Neural cell (in vitro differentiated cells): Measurements from ENCODE around the gene OXLD1. TPM values are rescaled to one million over a fixed set of nuclear protein-coding genes. Genes with fewer than 3 reads are reported as not detected.

Experiments used
- H2AFZ ChIP-seq: fragments of 200-600, 300-800 bp; sonication (generic), shearing (Covaris generic); 2 replicates; pipeline ENCODE4 v1.6.0; 2014; ENCODE audit warnings: low read depth, mild to moderate bottlenecking, antibody characterized with exemption, low read length, moderate library complexity
- H3F3A ChIP-seq: fragments of 200-600 bp; shearing (Covaris generic); 2 replicates; pipeline ENCODE4 v1.6.1; 2016; ENCODE audit warnings: mild to moderate bottlenecking, moderate library complexity, mixed read lengths, antibody characterized with exemption, low read length; ENCODE audit not compliant: insufficient read depth, poor library complexity, severe bottlenecking
- H3K27ac ChIP-seq: fragments of 200-600, 300-800 bp; sonication (generic), shearing (Covaris generic); 2 replicates; pipeline ENCODE4 v1.5.1; 2014; ENCODE audit warnings: mild to moderate bottlenecking, low read length, moderate library complexity
- H3K27me3 ChIP-seq: fragments of 300-800, 200-600 bp; sonication (generic), shearing (Covaris generic); 2 replicates; pipeline ENCODE4 v1.6.0; 2014; ENCODE audit warnings: mild to moderate bottlenecking, low read depth, low read length, moderate library complexity; ENCODE audit not compliant: insufficient read depth
- H3K36me3 ChIP-seq: fragments of 300-800, 200-600 bp; sonication (generic), shearing (Covaris generic); 2 replicates; pipeline ENCODE4 v1.5.1; 2014; ENCODE audit warnings: mild to moderate bottlenecking, antibody characterized with exemption, low read length, moderate library complexity; ENCODE audit not compliant: insufficient read depth
- H3K4me2 ChIP-seq: fragments of 300-800, 200-600 bp; sonication (generic), shearing (Covaris generic); 2 replicates; pipeline ENCODE4 v1.6.0; 2014; ENCODE audit warnings: mild to moderate bottlenecking, low read length
- H3K4me3 ChIP-seq: fragments of 300-800, 200-600 bp; sonication (generic), shearing (Covaris generic); 2 replicates; pipeline ENCODE4 v1.5.1; 2014; ENCODE audit warnings: mild to moderate bottlenecking, low read length, moderate library complexity
- H3K79me2 ChIP-seq: fragments of 200-600 bp; shearing (Covaris generic); replicated peaks from 2 replicates; pipeline ENCODE4 v1.6.0; 2014; ENCODE audit warnings: mild to moderate bottlenecking, low read length, moderate library complexity; ENCODE audit not compliant: insufficient read depth
- H3K9ac ChIP-seq: fragments of 300-800, 200-600 bp; sonication (generic), shearing (Covaris generic); 2 replicates; pipeline ENCODE4 v1.6.1; 2016; ENCODE audit warnings: mild to moderate bottlenecking, low read length, mixed read lengths
- H3K9me2 ChIP-seq: fragments of 200-600 bp; shearing (Covaris generic); 2 replicates; pipeline ENCODE4 v1.6.1; 2016; ENCODE audit warnings: mild to moderate bottlenecking, low read length, mixed read lengths; ENCODE audit not compliant: insufficient read depth
- H3K9me3 ChIP-seq: fragments of 200-600, 300-800 bp; sonication (generic), shearing (Covaris generic); 2 replicates; pipeline ENCODE4 v1.6.1; 2016; ENCODE audit warnings: mild to moderate bottlenecking, mixed run types, low read length, moderate library complexity, mixed read lengths
- H4K20me1 ChIP-seq: fragments of 200-600 bp; shearing (Covaris generic); 2 replicates; pipeline ENCODE4 v1.6.1; 2016; ENCODE audit warnings: mild to moderate bottlenecking, mixed run types; ENCODE audit not compliant: insufficient read depth
- EP300 ChIP-seq: fragments of 450-650 bp; conservative IDR thresholded peaks from 2 replicates; pipeline ENCODE4 v1.6.1; 2014; ENCODE audit warnings: antibody characterized with exemption, mild to moderate bottlenecking, moderate library complexity; ENCODE audit not compliant: poor library complexity, severe bottlenecking
- EZH2 ChIP-seq: fragments of 200-600, 300-800 bp; shearing (Covaris generic), sonication (generic); IDR thresholded peaks from 2 replicates; pipeline ENCODE4 v1.6.1; 2014; ENCODE audit warnings: antibody characterized with exemption, low read length, borderline replicate concordance, mild to moderate bottlenecking; ENCODE audit not compliant: insufficient read depth, poor library complexity, severe bottlenecking
- MXI1 ChIP-seq: fragments of 450-650 bp; conservative IDR thresholded peaks from 2 replicates; pipeline ENCODE4 v1.6.1; 2014; ENCODE audit warnings: antibody characterized with exemption, mild to moderate bottlenecking; ENCODE audit not compliant: poor library complexity, severe bottlenecking
- POLR2AphosphoS5 ChIP-seq: IDR thresholded peaks from 2 replicates; pipeline ENCODE4 v1.6.1; 2012
- RAD21 ChIP-seq: fragments of 450-650 bp; conservative IDR thresholded peaks from 2 replicates; pipeline ENCODE4 v1.6.1; 2014; ENCODE audit warnings: antibody characterized with exemption, mild to moderate bottlenecking, moderate library complexity
- SMC3 ChIP-seq: fragments of 450-650 bp; conservative IDR thresholded peaks from 2 replicates; pipeline ENCODE4 v1.6.1; 2014; ENCODE audit warnings: antibody characterized with exemption, mild to moderate bottlenecking, moderate library complexity; ENCODE audit not compliant: poor library complexity
- TAF1 ChIP-seq: IDR thresholded peaks from 2 replicates; pipeline ENCODE4 v1.6.1; 2012; ENCODE audit warnings: low read depth
- polyA plus RNA-seq: library from polyadenylated mRNA; depleted of rRNA; stranded (reverse); fragments of >200 nt; gene quantifications from 2 replicates; pipeline ENCODE4 v1.2.3, GENCODE V29; 2014
- TF ChIP-seq, protein P1 (sequence below): IDR thresholded peaks from 2 replicates; pipeline ENCODE4 v1.6.1; 2012; ENCODE audit warnings: borderline replicate concordance
- TF ChIP-seq, protein P2 (sequence below): fragments of 450-650 bp; IDR thresholded peaks from 2 replicates; pipeline ENCODE4 v1.5.1; 2014; ENCODE audit warnings: antibody characterized with exemption, mild to moderate bottlenecking, moderate library complexity; ENCODE audit not compliant: poor library complexity, severe bottlenecking

The OXLD1 gene
- polyA plus RNA-seq, 1 donor from 2014 or later = 61.0 TPM

DNA sequence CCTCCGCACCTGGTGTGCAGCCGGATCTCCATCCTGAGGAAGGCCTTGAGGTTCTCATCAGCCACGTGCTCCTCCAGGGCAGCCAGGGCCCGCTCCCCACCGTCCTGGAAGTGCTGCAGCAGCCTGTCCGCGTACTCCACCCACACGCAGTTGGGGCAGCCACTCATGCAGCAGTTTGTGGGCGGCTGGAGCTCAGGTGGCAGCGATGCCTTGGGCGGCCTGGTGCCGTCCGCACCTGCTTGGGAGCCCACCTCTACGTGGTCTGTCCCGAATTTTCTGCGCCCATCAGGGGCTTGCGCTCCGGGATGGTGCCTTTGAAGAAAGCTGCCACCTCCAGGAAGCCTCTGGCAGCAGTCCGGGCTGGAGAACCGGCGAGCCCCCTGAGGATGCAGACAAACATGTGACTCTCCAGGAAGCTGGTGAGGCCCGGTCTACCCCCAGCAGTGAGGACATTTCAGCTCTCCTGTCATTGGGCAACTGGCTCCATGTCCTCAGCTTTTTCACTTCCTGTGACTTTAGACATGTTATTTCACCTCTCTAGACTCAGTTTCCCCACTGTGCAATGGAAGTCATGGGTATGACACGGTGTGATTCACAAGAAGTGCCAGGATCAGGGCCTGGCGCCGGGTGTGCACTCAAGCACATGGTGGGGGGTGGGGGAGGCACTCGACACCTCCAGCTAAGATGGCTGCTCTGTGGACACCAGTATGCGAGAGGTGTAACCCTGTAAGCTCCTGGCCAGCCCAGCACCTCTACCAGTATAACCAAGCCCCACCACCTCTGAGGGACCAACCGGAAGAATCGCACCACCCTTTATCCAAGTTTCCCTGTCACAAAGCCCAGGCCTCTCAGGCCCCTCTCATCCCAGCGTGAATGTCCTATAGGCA lies 957 bp downstream of the OXLD1 start:
- Histone ChIP-seq H4K20me1 (no peaks in the 10 kb centered on the region), H3K36me3 (no peaks in the 10 kb centered on the region), H3K9me2 (no peaks in the 10 kb centered on the region), H2AFZ (peak overlapping the region; percentile 59), H3K27me3 (no peaks in the 10 kb centered on the region), H3K9ac (peak overlapping the region; percentile 91), H3K9me3 (no peaks in the 10 kb centered on the region), H3K79me2 (peaks cover 10% of the 10 kb centered on the region), H3K4me3 (peak overlapping the region; percentile 99), H3K27ac (peak overlapping the region; percentile 82), H3F3A (no peaks in the 10 kb centered on the region), H3K4me2 (peak overlapping the region; percentile 92)
- TF ChIP-seq TAF1 (no peak), SMC3 (no peak), MXI1 (no peak), POLR2AphosphoS5 (no peak), RAD21 (no peak), EP300 (no peak), EZH2 (no peak)
- TF ChIP-seq, protein P1, sequence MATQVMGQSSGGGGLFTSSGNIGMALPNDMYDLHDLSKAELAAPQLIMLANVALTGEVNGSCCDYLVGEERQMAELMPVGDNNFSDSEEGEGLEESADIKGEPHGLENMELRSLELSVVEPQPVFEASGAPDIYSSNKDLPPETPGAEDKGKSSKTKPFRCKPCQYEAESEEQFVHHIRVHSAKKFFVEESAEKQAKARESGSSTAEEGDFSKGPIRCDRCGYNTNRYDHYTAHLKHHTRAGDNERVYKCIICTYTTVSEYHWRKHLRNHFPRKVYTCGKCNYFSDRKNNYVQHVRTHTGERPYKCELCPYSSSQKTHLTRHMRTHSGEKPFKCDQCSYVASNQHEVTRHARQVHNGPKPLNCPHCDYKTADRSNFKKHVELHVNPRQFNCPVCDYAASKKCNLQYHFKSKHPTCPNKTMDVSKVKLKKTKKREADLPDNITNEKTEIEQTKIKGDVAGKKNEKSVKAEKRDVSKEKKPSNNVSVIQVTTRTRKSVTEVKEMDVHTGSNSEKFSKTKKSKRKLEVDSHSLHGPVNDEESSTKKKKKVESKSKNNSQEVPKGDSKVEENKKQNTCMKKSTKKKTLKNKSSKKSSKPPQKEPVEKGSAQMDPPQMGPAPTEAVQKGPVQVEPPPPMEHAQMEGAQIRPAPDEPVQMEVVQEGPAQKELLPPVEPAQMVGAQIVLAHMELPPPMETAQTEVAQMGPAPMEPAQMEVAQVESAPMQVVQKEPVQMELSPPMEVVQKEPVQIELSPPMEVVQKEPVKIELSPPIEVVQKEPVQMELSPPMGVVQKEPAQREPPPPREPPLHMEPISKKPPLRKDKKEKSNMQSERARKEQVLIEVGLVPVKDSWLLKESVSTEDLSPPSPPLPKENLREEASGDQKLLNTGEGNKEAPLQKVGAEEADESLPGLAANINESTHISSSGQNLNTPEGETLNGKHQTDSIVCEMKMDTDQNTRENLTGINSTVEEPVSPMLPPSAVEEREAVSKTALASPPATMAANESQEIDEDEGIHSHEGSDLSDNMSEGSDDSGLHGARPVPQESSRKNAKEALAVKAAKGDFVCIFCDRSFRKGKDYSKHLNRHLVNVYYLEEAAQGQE = no peak
- TF ChIP-seq, protein P2, sequence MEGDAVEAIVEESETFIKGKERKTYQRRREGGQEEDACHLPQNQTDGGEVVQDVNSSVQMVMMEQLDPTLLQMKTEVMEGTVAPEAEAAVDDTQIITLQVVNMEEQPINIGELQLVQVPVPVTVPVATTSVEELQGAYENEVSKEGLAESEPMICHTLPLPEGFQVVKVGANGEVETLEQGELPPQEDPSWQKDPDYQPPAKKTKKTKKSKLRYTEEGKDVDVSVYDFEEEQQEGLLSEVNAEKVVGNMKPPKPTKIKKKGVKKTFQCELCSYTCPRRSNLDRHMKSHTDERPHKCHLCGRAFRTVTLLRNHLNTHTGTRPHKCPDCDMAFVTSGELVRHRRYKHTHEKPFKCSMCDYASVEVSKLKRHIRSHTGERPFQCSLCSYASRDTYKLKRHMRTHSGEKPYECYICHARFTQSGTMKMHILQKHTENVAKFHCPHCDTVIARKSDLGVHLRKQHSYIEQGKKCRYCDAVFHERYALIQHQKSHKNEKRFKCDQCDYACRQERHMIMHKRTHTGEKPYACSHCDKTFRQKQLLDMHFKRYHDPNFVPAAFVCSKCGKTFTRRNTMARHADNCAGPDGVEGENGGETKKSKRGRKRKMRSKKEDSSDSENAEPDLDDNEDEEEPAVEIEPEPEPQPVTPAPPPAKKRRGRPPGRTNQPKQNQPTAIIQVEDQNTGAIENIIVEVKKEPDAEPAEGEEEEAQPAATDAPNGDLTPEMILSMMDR = no peak

DNA sequence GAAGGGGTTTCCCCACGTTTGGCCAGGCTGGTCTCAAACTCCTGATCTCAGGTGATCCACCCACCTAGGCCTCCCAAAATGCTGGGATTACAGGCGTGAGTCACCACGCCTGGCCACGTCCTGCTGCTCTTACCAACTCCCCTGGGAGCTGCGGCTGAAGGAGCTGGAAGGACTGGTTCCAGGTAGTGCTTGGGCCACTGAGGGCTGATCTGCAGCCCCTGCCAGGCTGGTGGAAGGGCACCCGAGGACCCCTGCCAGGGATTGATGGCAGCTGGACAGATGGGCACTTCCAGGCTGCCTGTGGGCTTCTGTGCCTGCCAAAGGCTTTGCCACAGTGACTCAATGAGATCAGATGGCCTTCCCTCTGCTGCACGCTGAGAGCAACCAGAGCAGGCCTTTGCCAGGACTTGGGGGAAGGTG lies 2.3 kb downstream of the OXLD1 start:
- Histone ChIP-seq H3K9me3 (no peaks in the 10 kb centered on the region), H3K36me3 (no peaks in the 10 kb centered on the region), H4K20me1 (no peaks in the 10 kb centered on the region), H3K4me2 (no peak overlapping the region), H3K4me3 (no peak overlapping the region), H2AFZ (no peak overlapping the region), H3K27me3 (no peaks in the 10 kb centered on the region), H3K9ac (no peak overlapping the region), H3K9me2 (no peaks in the 10 kb centered on the region), H3K79me2 (peaks cover 10% of the 10 kb centered on the region), H3K27ac (no peak overlapping the region), H3F3A (no peaks in the 10 kb centered on the region)
- TF ChIP-seq MXI1 (no peak), TAF1 (no peak), SMC3 (no peak)
